Erythroblast (primary cell): Measurements from ENCODE around the gene TTC22.

Source experiments
- GATA1 ChIP-seq: IDR thresholded peaks from 2 replicates; pipeline ENCODE4 v1.6.1; 2011; ENCODE audit warnings: low read depth, mild to moderate bottlenecking, control low read depth, low read length, moderate library complexity
- POLR2A ChIP-seq: IDR thresholded peaks from 2 replicates; pipeline ENCODE4 v1.6.1; 2011; ENCODE audit warnings: mild to moderate bottlenecking, low read length

- TF ChIP-seq POLR2A (peak; percentile 79), GATA1 (no peak)
Observed at GRCh38 chr1:54764133-54764921, 36.8 kb downstream of the TTC22 start, which contains the start of gene PARS2.
